GM23248 (cell line): ENCODE results near the gene TANK. TPM values are rescaled to one million over a fixed set of nuclear protein-coding genes. Genes with fewer than 3 reads are reported as not detected.
A peak's percentile ranks its signal among the peaks of the same experiment; 100 is the strongest.
"Not testable (repeated sequence)": the region's sequence is repeated elsewhere in the genome, so short reads cannot be mapped to it uniquely, and the experiment has no call there.

Source experiments
- DNase-seq: peaks from one replicate; pipeline ENCODE4 v3.0.0-alpha.2; 2015
- H2AFZ ChIP-seq: fragments of 200-600 bp; sonication (generic); 2 replicates; pipeline ENCODE4 v1.6.1; 2016; ENCODE audit warnings: antibody characterized with exemption
- H3F3A ChIP-seq: fragments of 200-600 bp; sonication (generic); 2 replicates; pipeline ENCODE4 v1.6.1; 2016; ENCODE audit warnings: mild to moderate bottlenecking, antibody characterized with exemption, mixed run types; ENCODE audit not compliant: insufficient read depth
- H3K27ac ChIP-seq: fragments of 200-600 bp; sonication (generic); 2 replicates; pipeline ENCODE4 v1.5.1; 2016; ENCODE audit warnings: mild to moderate bottlenecking
- H3K27me3 ChIP-seq: fragments of 200-600 bp; sonication (generic); replicated peaks from 2 replicates; pipeline ENCODE4 v1.6.1; 2016; ENCODE audit warnings: mild to moderate bottlenecking; ENCODE audit not compliant: insufficient read depth
- H3K36me3 ChIP-seq: fragments of 200-600 bp; sonication (generic); 2 replicates; pipeline ENCODE4 v1.6.1; 2016; ENCODE audit warnings: low read depth, mild to moderate bottlenecking
- H3K4me1 ChIP-seq: fragments of 200-600 bp; sonication (generic); 2 replicates; pipeline ENCODE4 v1.6.1; 2016; ENCODE audit warnings: mild to moderate bottlenecking; ENCODE audit not compliant: insufficient read depth
- H3K4me2 ChIP-seq: fragments of 200-600 bp; sonication (generic); one replicate; pipeline ENCODE4 v1.6.1; 2016; ENCODE audit warnings: mild to moderate bottlenecking; ENCODE audit not compliant: unreplicated experiment
- H3K4me3 ChIP-seq: fragments of 200-600 bp; sonication (generic); 2 replicates; pipeline ENCODE4 v1.5.1; 2016; ENCODE audit warnings: mild to moderate bottlenecking
- H3K79me2 ChIP-seq: fragments of 200-600 bp; sonication (generic); 2 replicates; pipeline ENCODE4 v1.6.1; 2016; ENCODE audit warnings: mild to moderate bottlenecking; ENCODE audit not compliant: insufficient read depth
- H3K9ac ChIP-seq: fragments of 200-600 bp; sonication (generic); 2 replicates; pipeline ENCODE4 v1.6.1; 2016; ENCODE audit warnings: mild to moderate bottlenecking
- H3K9me2 ChIP-seq: fragments of 200-600 bp; sonication (generic); 2 replicates; pipeline ENCODE4 v1.6.1; 2016; ENCODE audit warnings: mixed run types, mild to moderate bottlenecking, moderate library complexity; ENCODE audit not compliant: insufficient read depth
- H3K9me3 ChIP-seq: fragments of 200-600 bp; sonication (generic); one replicate; pipeline ENCODE4 v1.6.1; 2017; ENCODE audit warnings: low read depth
- H4K20me1 ChIP-seq: fragments of 200-600 bp; sonication (generic); 2 replicates; pipeline ENCODE4 v1.6.0; 2016; ENCODE audit not compliant: insufficient read depth
- EZH2 ChIP-seq: fragments of 200-600 bp; sonication (generic); IDR thresholded peaks from 2 replicates; pipeline ENCODE4 v1.6.1; 2018; ENCODE audit warnings: antibody characterized with exemption, mild to moderate bottlenecking; ENCODE audit not compliant: insufficient read depth, poor library complexity, severe bottlenecking
- EZH2phosphoT487 ChIP-seq: fragments of 200-600 bp; sonication (generic); IDR thresholded peaks from 2 replicates; pipeline ENCODE4 v1.6.1; 2018; ENCODE audit warnings: antibody characterized with exemption, moderate library complexity, mild to moderate bottlenecking, low read depth; ENCODE audit not compliant: insufficient read depth
- WGBS, 2 experiments: methylation state at CpG; one replicate each; pipeline ENCODE4 v1.1.6; 2015 to 2017; ENCODE audit warnings: low lambda C conversion rate in 2 of 2, low coverage in 1 of 2; ENCODE audit errors: missing lambda C conversion rate in 2 of 2; 5-methylcytosine and 5-hydroxymethylcytosine counted together
- in situ Hi-C: fragments of 300-500 bp; cut with MboI; formaldehyde crosslinking; loops from 2 replicates; pipeline ENCODE4 v1.15.0; 2020
- polyA plus RNA-seq: library from polyadenylated mRNA; unstranded; fragments of >200 nt; fragmentation: Nextera tagmentation; extraction: Ambion mirVana; gene quantifications from 2 replicates; pipeline ENCODE4 v1.2.1, GENCODE V29; 2016
- total RNA-seq: library from RNA; depleted of rRNA; stranded (reverse); fragments of >200 nt; shearing (Covaris generic); gene quantifications from 2 replicates; pipeline ENCODE4 v1.2.3, GENCODE V29; 2014

Gene TANK
- total and polyA plus RNA-seq, 2 experiments from 2014 or later, result 60.4 to 84.4 TPM

- Histone ChIP-seq H3K4me1 (no peaks in the 10 kb centered on the region), H4K20me1 (no peaks in the 10 kb centered on the region), H3K36me3 (no peaks in the 10 kb centered on the region), H3K9me3 (no peaks in the 10 kb centered on the region), H3K27me3 (no peaks in the 10 kb centered on the region), H2AFZ (no peak overlapping the region), H3K9me2 (no peaks in the 10 kb centered on the region), H3K27ac (no peak overlapping the region), H3K79me2 (no peaks in the 10 kb centered on the region), H3F3A (no peaks in the 10 kb centered on the region), H3K4me2 (no peak overlapping the region), H3K4me3 (no peak overlapping the region), H3K9ac (no peak overlapping the region)
- no peak for DNase-seq
- in situ Hi-C loops, result loop anchor here (25.0 kb wide), 1 partner anchor 680 kb away; no protein-coding TSS in a partner anchor
- 81 to 83% methylated on average over 8 of the region's 8 CpGs for whole genome bisulfite sequencing, 2 experiments
- no peak for TF ChIP-seq EZH2
- TF ChIP-seq EZH2phosphoT487, result no peak
These were observed 97.1 kb downstream of the TANK start for GRCh38 chr2:161257123-161257952.

- no peak overlapping the region for H3K27ac ChIP-seq
- H3K9ac ChIP-seq, result no peak overlapping the region
- H3K4me1 ChIP-seq, result no peaks in the 10 kb centered on the region
- WGBS, 2 experiments, result 90 to 91% methylated on average over 11 of the region's 11 CpGs
- no peak overlapping the region for H3K4me2 ChIP-seq
- H3K79me2 ChIP-seq, result no peaks in the 10 kb centered on the region
- no peak overlapping the region for H3K4me3 ChIP-seq
- no peaks in the 10 kb centered on the region for H3K36me3 ChIP-seq
- no peaks in the 10 kb centered on the region for H3K27me3 ChIP-seq
- no peaks in the 10 kb centered on the region for H3F3A ChIP-seq
- no peaks in the 10 kb centered on the region for H3K9me2 ChIP-seq
- TF ChIP-seq EZH2phosphoT487, result no peak
- in situ Hi-C loops, result loop anchor here (25.0 kb wide), 1 partner anchor 671 kb away; no protein-coding TSS in a partner anchor
- no peaks in the 10 kb centered on the region for H3K9me3 ChIP-seq
- no peaks in the 10 kb centered on the region for H4K20me1 ChIP-seq
- no peak for DNase-seq
- peak overlapping the region; percentile 4; the same call in 1 of the 2 replicates for H2AFZ ChIP-seq
These were observed 105.6 kb downstream of the TANK start for GRCh38 chr2:161265874-161266273.

GRCh38 chr2:161269111-161269510 is 108.9 kb downstream of the TANK start:
- no peaks in the 10 kb centered on the region for H3K27me3 ChIP-seq
- H3K9me2 ChIP-seq, result no peaks in the 10 kb centered on the region
- no peak overlapping the region for H3K27ac ChIP-seq
- in situ Hi-C loops, result loop anchor here (25.0 kb wide), 1 partner anchor 668 kb away; no protein-coding TSS in a partner anchor
- TF ChIP-seq EZH2 (no peak), EZH2phosphoT487 (no peak)
- no peaks in the 10 kb centered on the region for H4K20me1 ChIP-seq
- H3K4me2 ChIP-seq, result no peak overlapping the region
- 69 to 74% methylated on average over 3 of the region's 3 CpGs for WGBS, 2 experiments
- no peak overlapping the region for H3K4me3 ChIP-seq
- H2AFZ ChIP-seq, result 0 out of 2 replicates have a peak overlapping the region, but pooled peaks have one; percentile 12
- H3K4me1 ChIP-seq, result no peaks in the 10 kb centered on the region
- H3K79me2 ChIP-seq, result no peaks in the 10 kb centered on the region
- no peak overlapping the region for H3K9ac ChIP-seq
- H3F3A ChIP-seq, result no peaks in the 10 kb centered on the region
- peak; percentile 2 for DNase-seq
- H3K36me3 ChIP-seq, result no peaks in the 10 kb centered on the region
- H3K9me3 ChIP-seq, result no peaks in the 10 kb centered on the region

- peak; percentile 63 for DNase-seq
- Histone ChIP-seq H4K20me1 (no peaks in the 10 kb centered on the region), H2AFZ (peak overlapping the region; percentile 57; the same call in 1 of the 2 replicates), H3K9me3 (no peaks in the 10 kb centered on the region), H3K79me2 (no peaks in the 10 kb centered on the region), H3K4me1 (no peaks in the 10 kb centered on the region), H3K27ac (no peak overlapping the region), H3K4me3 (no peak overlapping the region), H3K4me2 (no peak overlapping the region), H3K9me2 (no peaks in the 10 kb centered on the region), H3K36me3 (no peaks in the 10 kb centered on the region), H3K27me3 (no peaks in the 10 kb centered on the region), H3F3A (no peaks in the 10 kb centered on the region), H3K9ac (no peak overlapping the region)
- WGBS, 2 experiments, result 31 to 32% methylated on average over 5 of the region's 5 CpGs
- in situ Hi-C loops, result loop anchor here (25.0 kb wide), 1 partner anchor 664 kb away; no protein-coding TSS in a partner anchor
- TF ChIP-seq EZH2phosphoT487 (no peak), EZH2 (no peak)
These were observed 113.0 kb downstream of the TANK start for GRCh38 chr2:161273038-161273760.

- H4K20me1 ChIP-seq, H3K9me2 ChIP-seq, DNase-seq, in situ Hi-C loops, H3K4me2 ChIP-seq, H3K9ac ChIP-seq, H3F3A ChIP-seq, H3K79me2 ChIP-seq, H2AFZ ChIP-seq, H3K4me1 ChIP-seq, H3K27me3 ChIP-seq, H3K27ac ChIP-seq, H3K36me3 ChIP-seq, H3K9me3 ChIP-seq, H3K4me3 ChIP-seq: not testable (repeated sequence)
- 47 to 49% methylated on average over 11 of the region's 11 CpGs for WGBS, 2 experiments
These were observed 118.5 kb downstream of the TANK start for GRCh38 chr2:161278564-161279229.

- H3K27ac ChIP-seq, H3K4me2 ChIP-seq, H3F3A ChIP-seq, H3K9me3 ChIP-seq, H3K9me2 ChIP-seq, H3K4me1 ChIP-seq, H3K79me2 ChIP-seq, DNase-seq, H4K20me1 ChIP-seq, H3K4me3 ChIP-seq, H3K27me3 ChIP-seq, in situ Hi-C loops, H3K9ac ChIP-seq, H3K36me3 ChIP-seq, H2AFZ ChIP-seq: not testable (repeated sequence)
- WGBS, 2 experiments, result 27 to 29% methylated on average over 5 of the region's 5 CpGs
These were observed 119.1 kb downstream of the TANK start for GRCh38 chr2:161279230-161279815.
